Measurements from ENCODE around the gene DEPDC1B.

DNA sequence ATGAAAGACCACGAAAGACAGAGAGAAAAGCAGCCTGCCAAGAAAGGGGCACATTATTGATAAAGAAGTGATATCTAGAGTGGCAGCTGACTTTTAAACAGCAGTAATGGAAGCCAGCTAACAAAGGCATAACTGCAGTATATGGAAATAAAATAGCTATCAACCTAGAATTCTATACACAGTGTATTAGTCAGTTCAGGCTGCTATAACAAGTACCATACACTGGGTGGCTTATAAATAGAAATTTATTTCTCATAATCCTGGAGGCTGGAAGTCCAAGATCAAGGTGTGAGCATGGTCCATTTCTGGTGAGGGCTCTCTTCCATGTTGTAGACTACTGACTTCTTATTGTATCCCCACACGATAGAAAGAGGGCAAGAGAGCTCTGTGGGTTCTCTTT is 109.8 kb downstream of the DEPDC1B start:
- TF ChIP-seq POLR2A (IDR thresholded peaks at IDR 0.05) = no peak
- TF ChIP-seq, protein P1, sequence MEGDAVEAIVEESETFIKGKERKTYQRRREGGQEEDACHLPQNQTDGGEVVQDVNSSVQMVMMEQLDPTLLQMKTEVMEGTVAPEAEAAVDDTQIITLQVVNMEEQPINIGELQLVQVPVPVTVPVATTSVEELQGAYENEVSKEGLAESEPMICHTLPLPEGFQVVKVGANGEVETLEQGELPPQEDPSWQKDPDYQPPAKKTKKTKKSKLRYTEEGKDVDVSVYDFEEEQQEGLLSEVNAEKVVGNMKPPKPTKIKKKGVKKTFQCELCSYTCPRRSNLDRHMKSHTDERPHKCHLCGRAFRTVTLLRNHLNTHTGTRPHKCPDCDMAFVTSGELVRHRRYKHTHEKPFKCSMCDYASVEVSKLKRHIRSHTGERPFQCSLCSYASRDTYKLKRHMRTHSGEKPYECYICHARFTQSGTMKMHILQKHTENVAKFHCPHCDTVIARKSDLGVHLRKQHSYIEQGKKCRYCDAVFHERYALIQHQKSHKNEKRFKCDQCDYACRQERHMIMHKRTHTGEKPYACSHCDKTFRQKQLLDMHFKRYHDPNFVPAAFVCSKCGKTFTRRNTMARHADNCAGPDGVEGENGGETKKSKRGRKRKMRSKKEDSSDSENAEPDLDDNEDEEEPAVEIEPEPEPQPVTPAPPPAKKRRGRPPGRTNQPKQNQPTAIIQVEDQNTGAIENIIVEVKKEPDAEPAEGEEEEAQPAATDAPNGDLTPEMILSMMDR (IDR thresholded peaks at IDR 0.05) = no peak
